Smooth muscle cell (in vitro differentiated cells): ENCODE results near the gene MTRFR. TPM values are rescaled to one million over a fixed set of nuclear protein-coding genes. Genes with fewer than 3 reads are reported as not detected.

Experiments
- DNase-seq: peaks from one replicate; lab custom pipeline; 2025; ENCODE audit not compliant: unreplicated experiment; lab: John Stamatoyannopoulos, UW
- H2AFZ ChIP-seq: fragments of 200-600 bp; sonication (generic); 2 replicates; pipeline ENCODE4 v1.6.0; 2016; ENCODE audit warnings: antibody characterized with exemption, low read depth, mild to moderate bottlenecking
- H3F3A ChIP-seq: fragments of 200-600 bp; sonication (generic); 2 replicates; pipeline ENCODE4 v1.6.0; 2017; ENCODE audit warnings: antibody characterized with exemption, low read depth
- H3K27ac ChIP-seq: fragments of 200-600 bp; sonication (generic); 2 replicates; pipeline ENCODE4 v1.5.1; 2016; ENCODE audit warnings: low read depth, mild to moderate bottlenecking
- H3K27me3 ChIP-seq: fragments of 200-600 bp; sonication (generic); 2 replicates; pipeline ENCODE4 v1.6.1; 2016; ENCODE audit warnings: low read depth, mild to moderate bottlenecking
- H3K36me3 ChIP-seq: fragments of 200-600 bp; sonication (generic); 2 replicates; pipeline ENCODE4 v1.5.1; 2016; ENCODE audit warnings: low read depth
- H3K4me1 ChIP-seq: fragments of 200-600 bp; sonication (generic); 2 replicates; pipeline ENCODE4 v1.5.1; 2016; ENCODE audit warnings: low read depth
- H3K4me2 ChIP-seq: fragments of 200-600 bp; sonication (generic); 2 replicates; pipeline ENCODE4 v1.6.0; 2016; ENCODE audit warnings: mild to moderate bottlenecking
- H3K4me3 ChIP-seq: fragments of 200-600 bp; sonication (generic); 2 replicates; pipeline ENCODE4 v1.5.1; 2016; ENCODE audit warnings: mild to moderate bottlenecking
- H3K79me2 ChIP-seq: fragments of 200-600 bp; sonication (generic); 2 replicates; pipeline ENCODE4 v1.6.0; 2016; ENCODE audit warnings: low read depth, mild to moderate bottlenecking
- H3K9ac ChIP-seq: fragments of 200-600 bp; sonication (generic); 2 replicates; pipeline ENCODE4 v1.6.0; 2016; ENCODE audit warnings: low read depth
- H3K9me3 ChIP-seq: fragments of 200-600 bp; sonication (generic); replicated peaks from 2 replicates; pipeline ENCODE4 v1.5.1; 2016; ENCODE audit warnings: low read depth
- H4K20me1 ChIP-seq: fragments of 200-600 bp; sonication (generic); 2 replicates; pipeline ENCODE4 v1.6.0; 2016; ENCODE audit warnings: low read depth
- WGBS: methylation state at CpG from one replicate; pipeline ENCODE4 v1.1.7; 2016; ENCODE audit warnings: low lambda C conversion rate; 5-methylcytosine and 5-hydroxymethylcytosine counted together
- polyA plus RNA-seq: library from polyadenylated mRNA; unstranded; fragments of >200 nt; fragmentation: Nextera tagmentation; extraction: Ambion mirVana; gene quantifications from 2 replicates; pipeline ENCODE4 v1.2.1, GENCODE V29; 2016
- total RNA-seq: library from RNA; depleted of rRNA; stranded (reverse); fragments of >200 nt; gene quantifications from 2 replicates; pipeline ENCODE4 v1.2.3, GENCODE V29; 2014
- TF ChIP-seq, protein P1 (sequence below): fragments of 200-600 bp; sonication (generic); IDR thresholded peaks from 2 replicates; pipeline ENCODE4 v1.5.1; 2017; ENCODE audit warnings: borderline replicate concordance, mild to moderate bottlenecking, antibody characterized with exemption; ENCODE audit not compliant: insufficient read depth, poor library complexity, severe bottlenecking

Gene MTRFR
- total and polyA plus RNA-seq, 2 experiments from 2014 or later, result 9.8 to 14.5 TPM

DNA sequence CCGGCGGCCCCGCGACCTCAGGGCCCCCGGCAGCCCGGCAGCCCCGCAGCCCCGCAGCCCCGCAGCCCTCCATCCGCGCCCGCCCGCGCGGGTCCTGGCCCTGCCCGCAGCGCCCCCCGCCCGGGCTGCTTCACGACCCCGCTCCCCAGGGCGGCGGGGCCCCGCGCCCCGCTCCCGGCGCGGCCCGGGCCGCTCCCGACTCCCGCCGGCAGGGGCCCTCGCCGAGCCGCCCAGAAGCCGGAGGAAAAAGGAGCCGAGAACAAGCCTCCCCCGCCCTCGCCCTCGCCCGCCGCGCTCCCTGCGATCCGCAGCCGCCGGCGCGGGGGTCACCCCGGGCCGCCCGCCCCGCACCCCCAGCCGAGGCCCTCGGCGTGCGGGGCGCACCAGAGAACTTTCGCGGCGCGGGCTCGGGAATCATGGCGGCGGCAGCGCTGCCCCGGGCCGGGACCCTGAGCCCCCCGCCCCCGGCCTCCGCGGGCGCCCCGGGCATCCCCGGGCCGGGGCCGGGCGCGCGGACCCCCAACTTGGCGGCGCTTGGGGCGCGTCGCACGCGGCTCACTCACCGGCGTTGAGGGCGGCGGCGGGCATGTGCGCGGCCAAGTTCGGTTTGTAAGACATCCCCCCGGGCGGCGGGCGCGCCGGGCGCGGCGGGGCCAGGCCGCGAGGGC lies 37.9 kb downstream of the MTRFR start:
- Histone ChIP-seq H3K4me3 (peak overlapping the region; percentile 70), H3K9me3 (no peaks in the 10 kb centered on the region), H2AFZ (no peak overlapping the region), H3K27ac (no peak overlapping the region), H3K27me3 (no peaks in the 10 kb centered on the region), H4K20me1 (peaks cover 30% of the 10 kb centered on the region), H3K79me2 (peaks cover 49% of the 10 kb centered on the region), H3K4me1 (peaks cover 14% of the 10 kb centered on the region), H3K4me2 (peak overlapping the region; percentile 94), H3F3A (peaks cover 5% of the 10 kb centered on the region), H3K9ac (peak overlapping the region; percentile 89), H3K36me3 (no peaks in the 10 kb centered on the region)
- whole genome bisulfite sequencing, result 1% methylated on average over 18 of the region's 108 CpGs
- peak; percentile 30 for DNase-seq
- TF ChIP-seq, protein P1, sequence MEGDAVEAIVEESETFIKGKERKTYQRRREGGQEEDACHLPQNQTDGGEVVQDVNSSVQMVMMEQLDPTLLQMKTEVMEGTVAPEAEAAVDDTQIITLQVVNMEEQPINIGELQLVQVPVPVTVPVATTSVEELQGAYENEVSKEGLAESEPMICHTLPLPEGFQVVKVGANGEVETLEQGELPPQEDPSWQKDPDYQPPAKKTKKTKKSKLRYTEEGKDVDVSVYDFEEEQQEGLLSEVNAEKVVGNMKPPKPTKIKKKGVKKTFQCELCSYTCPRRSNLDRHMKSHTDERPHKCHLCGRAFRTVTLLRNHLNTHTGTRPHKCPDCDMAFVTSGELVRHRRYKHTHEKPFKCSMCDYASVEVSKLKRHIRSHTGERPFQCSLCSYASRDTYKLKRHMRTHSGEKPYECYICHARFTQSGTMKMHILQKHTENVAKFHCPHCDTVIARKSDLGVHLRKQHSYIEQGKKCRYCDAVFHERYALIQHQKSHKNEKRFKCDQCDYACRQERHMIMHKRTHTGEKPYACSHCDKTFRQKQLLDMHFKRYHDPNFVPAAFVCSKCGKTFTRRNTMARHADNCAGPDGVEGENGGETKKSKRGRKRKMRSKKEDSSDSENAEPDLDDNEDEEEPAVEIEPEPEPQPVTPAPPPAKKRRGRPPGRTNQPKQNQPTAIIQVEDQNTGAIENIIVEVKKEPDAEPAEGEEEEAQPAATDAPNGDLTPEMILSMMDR, result peak; percentile 38

DNA sequence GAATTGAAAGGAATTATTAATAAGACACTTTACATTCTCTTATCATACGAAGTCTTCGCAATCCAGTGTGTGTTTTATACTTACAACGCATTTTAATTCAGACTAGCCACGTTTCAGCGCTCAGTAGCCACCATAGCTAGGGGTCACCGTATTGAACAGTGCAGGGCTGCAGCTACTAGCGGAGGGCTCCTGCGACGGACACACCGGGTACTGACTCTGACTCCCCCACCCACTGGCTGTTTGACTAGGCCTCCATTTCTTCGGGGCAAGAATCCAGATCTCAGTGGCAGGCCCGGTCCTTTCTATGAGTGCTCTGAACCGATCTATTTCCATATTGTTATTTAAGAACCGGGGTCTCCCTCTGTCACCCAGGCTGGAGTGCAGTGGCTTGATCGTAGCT lies 39.9 kb downstream of the MTRFR start:
- H2AFZ ChIP-seq, result no peak overlapping the region
- no peak overlapping the region for H3K4me3 ChIP-seq
- H3K27ac ChIP-seq, result no peak overlapping the region
- 90% methylated on average over 15 of the region's 15 CpGs for WGBS
- H3F3A ChIP-seq, result peaks cover 5% of the 10 kb centered on the region
- no peak for DNase-seq
- no peaks in the 10 kb centered on the region for H3K27me3 ChIP-seq
- H3K79me2 ChIP-seq, result peaks cover 34% of the 10 kb centered on the region
- H3K9ac ChIP-seq, result no peak overlapping the region
- no peaks in the 10 kb centered on the region for H3K36me3 ChIP-seq
- peaks cover 14% of the 10 kb centered on the region for H3K4me1 ChIP-seq
- TF ChIP-seq, protein P1, result no peak
- peaks cover 9% of the 10 kb centered on the region for H4K20me1 ChIP-seq
- H3K9me3 ChIP-seq, result no peaks in the 10 kb centered on the region
- peak overlapping the region; percentile 97 for H3K4me2 ChIP-seq

DNA sequence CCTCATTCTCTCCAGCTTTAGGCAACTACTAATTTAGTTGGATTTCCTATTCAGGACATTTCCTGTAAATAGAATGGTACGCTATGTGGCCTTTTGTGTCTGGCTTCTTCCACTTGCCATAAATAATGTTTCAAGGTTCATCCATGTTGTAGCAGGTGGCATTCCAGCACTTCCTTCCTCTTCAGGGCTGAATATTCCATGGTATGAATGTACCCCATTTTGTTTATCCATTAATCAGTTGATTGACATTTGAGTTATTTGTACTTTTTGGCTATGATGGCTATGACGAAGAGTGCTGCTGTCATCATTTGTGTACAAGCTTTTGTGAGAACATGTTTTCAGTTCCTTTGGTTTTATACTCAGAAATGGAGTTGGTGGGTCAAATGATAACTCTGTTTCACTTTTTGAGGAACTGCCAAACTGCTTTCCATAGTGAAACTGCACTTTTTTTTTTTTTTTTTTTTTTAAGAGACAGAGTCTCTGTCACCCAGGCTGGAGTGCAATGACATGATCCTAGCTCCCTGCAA lies 44.9 kb downstream of the MTRFR start:
- no peaks in the 10 kb centered on the region for H3K27me3 ChIP-seq
- no peaks in the 10 kb centered on the region for H3K4me1 ChIP-seq
- H3K9me3 ChIP-seq, result no peaks in the 10 kb centered on the region
- H3K9ac ChIP-seq, result no peak overlapping the region
- H3K4me2 ChIP-seq, result no peak overlapping the region
- 96% methylated on average over 2 of the region's 2 CpGs for WGBS
- no peak overlapping the region for H3K27ac ChIP-seq
- no peak overlapping the region for H2AFZ ChIP-seq
- H3K36me3 ChIP-seq, result no peaks in the 10 kb centered on the region
- TF ChIP-seq, protein P1, result no peak
- no peak for DNase-seq
- H4K20me1 ChIP-seq, result no peaks in the 10 kb centered on the region
- H3K4me3 ChIP-seq, result no peak overlapping the region
- H3F3A ChIP-seq, result no peaks in the 10 kb centered on the region
- no peaks in the 10 kb centered on the region for H3K79me2 ChIP-seq

DNA sequence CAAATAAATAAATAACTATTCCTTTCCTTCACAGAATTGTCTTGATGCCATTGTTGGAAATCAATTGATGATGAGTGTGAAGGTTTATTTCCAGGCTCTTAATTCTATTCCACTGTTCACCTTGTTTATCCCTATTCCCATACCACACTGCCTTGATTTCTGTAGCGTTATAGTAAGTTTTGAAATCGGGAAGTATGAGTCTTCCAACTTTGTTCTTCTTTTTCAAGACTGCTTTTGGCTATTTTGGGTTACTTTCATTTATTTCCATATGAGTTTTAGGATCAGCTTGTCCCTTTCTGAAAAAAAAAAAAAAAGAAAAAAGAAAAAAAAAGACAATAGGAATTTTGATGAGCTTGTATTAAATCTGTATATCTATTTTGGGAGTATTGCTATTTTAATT lies 47.7 kb downstream of the MTRFR start:
- H3K4me2 ChIP-seq, result no peak overlapping the region
- no peak overlapping the region for H3K27ac ChIP-seq
- no peak overlapping the region for H3K9ac ChIP-seq
- no peaks in the 10 kb centered on the region for H3K4me1 ChIP-seq
- 99% methylated on average over 2 of the region's 2 CpGs for WGBS
- no peaks in the 10 kb centered on the region for H3K79me2 ChIP-seq
- H2AFZ ChIP-seq, result no peak overlapping the region
- H3K4me3 ChIP-seq, result no peak overlapping the region
- TF ChIP-seq, protein P1, result no peak
- H3K9me3 ChIP-seq, result no peaks in the 10 kb centered on the region
- no peaks in the 10 kb centered on the region for H3K27me3 ChIP-seq
- DNase-seq, result no peak
- no peaks in the 10 kb centered on the region for H3K36me3 ChIP-seq
- H4K20me1 ChIP-seq, result no peaks in the 10 kb centered on the region
- H3F3A ChIP-seq, result no peaks in the 10 kb centered on the region
